Glutamatergic neuron (in vitro differentiated cells): ENCODE data around the gene PINLYP. TPM values are rescaled to one million over a fixed set of nuclear protein-coding genes. Genes with fewer than 3 reads are reported as not detected.

Source experiments
- DNase-seq: peaks from one replicate; pipeline ENCODE4 v3.0.0; 2022
- H3K27ac Mint-ChIP-seq: one replicate; pipeline ENCODE4 v1.8.0; 2020; ENCODE audit warnings: mild to moderate bottlenecking, mixed read lengths, inconsistent platforms; ENCODE audit not compliant: unreplicated experiment
- H3K27me3 Mint-ChIP-seq: one replicate; pipeline ENCODE4 v1.8.0; 2020; ENCODE audit warnings: mild to moderate bottlenecking, moderate library complexity, mixed read lengths, inconsistent platforms; ENCODE audit not compliant: unreplicated experiment
- H3K36me3 Mint-ChIP-seq: one replicate; pipeline ENCODE4 v1.8.0; 2020; ENCODE audit warnings: mild to moderate bottlenecking, mixed read lengths, inconsistent platforms; ENCODE audit not compliant: unreplicated experiment
- H3K4me1 Mint-ChIP-seq: one replicate; pipeline ENCODE4 v1.8.0; 2020; ENCODE audit warnings: mild to moderate bottlenecking, low read depth, mixed read lengths, inconsistent platforms; ENCODE audit not compliant: unreplicated experiment
- H3K4me3 Mint-ChIP-seq: one replicate; pipeline ENCODE4 v1.8.0; 2020; ENCODE audit warnings: mild to moderate bottlenecking, mixed read lengths, inconsistent platforms; ENCODE audit not compliant: unreplicated experiment
- H3K9me3 Mint-ChIP-seq: one replicate; pipeline ENCODE4 v1.8.0; 2020; ENCODE audit warnings: mild to moderate bottlenecking, moderate library complexity, mixed read lengths, inconsistent platforms; ENCODE audit not compliant: unreplicated experiment
- CTCF ChIP-seq: fragments of 200-600 bp; sonication (generic); IDR thresholded peaks from one replicate; pipeline ENCODE4 v1.5.0; 2021; ENCODE audit not compliant: partially characterized antibody, unreplicated experiment
- total RNA-seq: library from RNA; stranded (reverse); fragmentation: NEBNext Ultra II Directional; extraction: Animal tissue kit (Norgen Biotek cat#: 25700); gene quantifications from one replicate; pipeline ENCODE4 v1.2.1, GENCODE V29; 2021; ENCODE audit not compliant: unreplicated experiment

Gene PINLYP
- total RNA-seq, 1 donor from 2014 or later = 0.96 TPM

- Mint-ChIP-seq H3K27me3 (peaks cover 14% of the 10 kb centered on the region), H3K9me3 (peaks cover 14% of the 10 kb centered on the region), H3K4me3 (no peak overlapping the region), H3K27ac (no peak overlapping the region), H3K36me3 (peaks cover 8% of the 10 kb centered on the region), H3K4me1 (peaks cover 19% of the 10 kb centered on the region)
- TF ChIP-seq CTCF = no peak
- DNase-seq = no peak
These were observed 47.4 kb downstream of the PINLYP start for GRCh38 chr19:43622956-43623355.

GRCh38 chr19:43623889-43624670 is 48.5 kb downstream of the PINLYP start:
- H3K27me3 Mint-ChIP-seq = peaks cover 13% of the 10 kb centered on the region
- no peak for TF ChIP-seq CTCF
- H3K27ac Mint-ChIP-seq = peak overlapping the region; percentile 14
- peaks cover 8% of the 10 kb centered on the region for H3K36me3 Mint-ChIP-seq
- H3K9me3 Mint-ChIP-seq = peaks cover 11% of the 10 kb centered on the region
- peaks cover 23% of the 10 kb centered on the region for H3K4me1 Mint-ChIP-seq
- DNase-seq = no peak
- no peak overlapping the region for H3K4me3 Mint-ChIP-seq

GRCh38 chr19:43624933-43625332 is 49.3 kb downstream of the PINLYP start:
- Mint-ChIP-seq H3K27ac (no peak overlapping the region), H3K36me3 (peaks cover 8% of the 10 kb centered on the region)

GRCh38 chr19:43625918-43626579 is 50.4 kb downstream of the PINLYP start:
- peak; percentile 50 for DNase-seq
- Mint-ChIP-seq H3K4me1 (peaks cover 16% of the 10 kb centered on the region), H3K27ac (no peak overlapping the region), H3K9me3 (peaks cover 2% of the 10 kb centered on the region), H3K27me3 (peaks cover 4% of the 10 kb centered on the region), H3K36me3 (peaks cover 8% of the 10 kb centered on the region), H3K4me3 (no peak overlapping the region)
- no peak for TF ChIP-seq CTCF

More at GRCh38 chr19:43624933-43625332, 49.3 kb downstream of the PINLYP start:
- peak; percentile 31 for TF ChIP-seq CTCF
- H3K9me3 Mint-ChIP-seq = peaks cover 6% of the 10 kb centered on the region
- no peak overlapping the region for H3K4me3 Mint-ChIP-seq
- peaks cover 21% of the 10 kb centered on the region for H3K4me1 Mint-ChIP-seq
- H3K27me3 Mint-ChIP-seq = peaks cover 8% of the 10 kb centered on the region
- peak; percentile 76 for DNase-seq

GRCh38 chr19:43626838-43627237 is 51.2 kb downstream of the PINLYP start:
- peak overlapping the region; percentile 73 for H3K4me3 Mint-ChIP-seq
- peaks cover 4% of the 10 kb centered on the region for H3K27me3 Mint-ChIP-seq
- peaks cover 2% of the 10 kb centered on the region for H3K9me3 Mint-ChIP-seq
- peaks cover 5% of the 10 kb centered on the region for H3K36me3 Mint-ChIP-seq
- peaks cover 16% of the 10 kb centered on the region for H3K4me1 Mint-ChIP-seq
- H3K27ac Mint-ChIP-seq = peak overlapping the region; percentile 72
- TF ChIP-seq CTCF = no peak
- DNase-seq = no peak
